Smooth muscle cell (in vitro differentiated cells): ENCODE data around the gene PER2. TPM values are rescaled to one million over a fixed set of nuclear protein-coding genes. Genes with fewer than 3 reads are reported as not detected.

Experiments used
- DNase-seq: peaks from one replicate; lab custom pipeline; 2025; ENCODE audit not compliant: unreplicated experiment; lab: John Stamatoyannopoulos, UW
- H2AFZ ChIP-seq: fragments of 200-600 bp; sonication (generic); 2 replicates; pipeline ENCODE4 v1.6.0; 2016; ENCODE audit warnings: antibody characterized with exemption, low read depth, mild to moderate bottlenecking
- H3F3A ChIP-seq: fragments of 200-600 bp; sonication (generic); 2 replicates; pipeline ENCODE4 v1.6.0; 2017; ENCODE audit warnings: antibody characterized with exemption, low read depth
- H3K27ac ChIP-seq: fragments of 200-600 bp; sonication (generic); 2 replicates; pipeline ENCODE4 v1.5.1; 2016; ENCODE audit warnings: low read depth, mild to moderate bottlenecking
- H3K27me3 ChIP-seq: fragments of 200-600 bp; sonication (generic); 2 replicates; pipeline ENCODE4 v1.6.1; 2016; ENCODE audit warnings: low read depth, mild to moderate bottlenecking
- H3K36me3 ChIP-seq: fragments of 200-600 bp; sonication (generic); 2 replicates; pipeline ENCODE4 v1.5.1; 2016; ENCODE audit warnings: low read depth
- H3K4me1 ChIP-seq: fragments of 200-600 bp; sonication (generic); 2 replicates; pipeline ENCODE4 v1.5.1; 2016; ENCODE audit warnings: low read depth
- H3K4me2 ChIP-seq: fragments of 200-600 bp; sonication (generic); 2 replicates; pipeline ENCODE4 v1.6.0; 2016; ENCODE audit warnings: mild to moderate bottlenecking
- H3K4me3 ChIP-seq: fragments of 200-600 bp; sonication (generic); 2 replicates; pipeline ENCODE4 v1.5.1; 2016; ENCODE audit warnings: mild to moderate bottlenecking
- H3K79me2 ChIP-seq: fragments of 200-600 bp; sonication (generic); 2 replicates; pipeline ENCODE4 v1.6.0; 2016; ENCODE audit warnings: low read depth, mild to moderate bottlenecking
- H3K9ac ChIP-seq: fragments of 200-600 bp; sonication (generic); 2 replicates; pipeline ENCODE4 v1.6.0; 2016; ENCODE audit warnings: low read depth
- H3K9me3 ChIP-seq: fragments of 200-600 bp; sonication (generic); replicated peaks from 2 replicates; pipeline ENCODE4 v1.5.1; 2016; ENCODE audit warnings: low read depth
- H4K20me1 ChIP-seq: fragments of 200-600 bp; sonication (generic); 2 replicates; pipeline ENCODE4 v1.6.0; 2016; ENCODE audit warnings: low read depth
- CTCF ChIP-seq: fragments of 200-600 bp; sonication (generic); IDR thresholded peaks from 2 replicates; pipeline ENCODE4 v1.5.1; 2017; ENCODE audit warnings: borderline replicate concordance, mild to moderate bottlenecking, antibody characterized with exemption; ENCODE audit not compliant: insufficient read depth, poor library complexity, severe bottlenecking
- WGBS: methylation state at CpG from one replicate; pipeline ENCODE4 v1.1.7; 2016; ENCODE audit warnings: low lambda C conversion rate; 5-methylcytosine and 5-hydroxymethylcytosine counted together
- polyA plus RNA-seq: library from polyadenylated mRNA; unstranded; fragments of >200 nt; fragmentation: Nextera tagmentation; extraction: Ambion mirVana; gene quantifications from 2 replicates; pipeline ENCODE4 v1.2.1, GENCODE V29; 2016
- total RNA-seq: library from RNA; depleted of rRNA; stranded (reverse); fragments of >200 nt; gene quantifications from 2 replicates; pipeline ENCODE4 v1.2.3, GENCODE V29; 2014

PER2 gene
- total and polyA plus RNA-seq, 2 experiments from 2014 or later = 3.5 to 9.7 TPM

- no peaks in the 10 kb centered on the region for H3K4me1 ChIP-seq
- H3F3A ChIP-seq = no peaks in the 10 kb centered on the region
- peaks cover 10% of the 10 kb centered on the region for H3K36me3 ChIP-seq
- no peaks in the 10 kb centered on the region for H3K27me3 ChIP-seq
- WGBS = 96% methylated on average over 6 of the region's 6 CpGs
- peaks cover 22% of the 10 kb centered on the region for H3K79me2 ChIP-seq
- H2AFZ ChIP-seq = no peak overlapping the region
- no peaks in the 10 kb centered on the region for H3K9me3 ChIP-seq
- no peak for DNase-seq
- no peak overlapping the region for H3K27ac ChIP-seq
- H3K9ac ChIP-seq = no peak overlapping the region
- H3K4me2 ChIP-seq = no peak overlapping the region
- H4K20me1 ChIP-seq = peaks cover 60% of the 10 kb centered on the region
- H3K4me3 ChIP-seq = no peak overlapping the region
- TF ChIP-seq CTCF = no peak
These were observed 9.1 kb downstream of the PER2 start for GRCh38 chr2:238279324-238279682.

- TF ChIP-seq CTCF = no peak
- no peak overlapping the region for H3K4me2 ChIP-seq
- WGBS = 92% methylated on average over 9 of the region's 9 CpGs
- peaks cover 60% of the 10 kb centered on the region for H4K20me1 ChIP-seq
- no peaks in the 10 kb centered on the region for H3K4me1 ChIP-seq
- no peaks in the 10 kb centered on the region for H3K27me3 ChIP-seq
- H3K9me3 ChIP-seq = no peaks in the 10 kb centered on the region
- H3K36me3 ChIP-seq = peaks cover 10% of the 10 kb centered on the region
- H3K4me3 ChIP-seq = no peak overlapping the region
- no peak overlapping the region for H3K27ac ChIP-seq
- peaks cover 17% of the 10 kb centered on the region for H3K79me2 ChIP-seq
- no peak overlapping the region for H2AFZ ChIP-seq
- DNase-seq = no peak
- no peak overlapping the region for H3K9ac ChIP-seq
- H3F3A ChIP-seq = no peaks in the 10 kb centered on the region
These were observed 9.6 kb downstream of the PER2 start for GRCh38 chr2:238278626-238279323.

- no peak overlapping the region for H3K4me3 ChIP-seq
- no peaks in the 10 kb centered on the region for H3K4me1 ChIP-seq
- H3K4me2 ChIP-seq = no peak overlapping the region
- TF ChIP-seq CTCF = no peak
- H3K9ac ChIP-seq = no peak overlapping the region
- no peak for DNase-seq
- peaks cover 53% of the 10 kb centered on the region for H4K20me1 ChIP-seq
- no peaks in the 10 kb centered on the region for H3K9me3 ChIP-seq
- no peak overlapping the region for H3K27ac ChIP-seq
- H3K27me3 ChIP-seq = no peaks in the 10 kb centered on the region
- no peak overlapping the region for H2AFZ ChIP-seq
- no peaks in the 10 kb centered on the region for H3F3A ChIP-seq
- H3K79me2 ChIP-seq = peaks cover 6% of the 10 kb centered on the region
- H3K36me3 ChIP-seq = peaks cover 10% of the 10 kb centered on the region
- WGBS = 84% methylated on average over 15 of the region's 15 CpGs
These were observed 10.7 kb downstream of the PER2 start for GRCh38 chr2:238277695-238278094.
